Mammary epithelial cell (primary cell): ENCODE results near the gene ATP13A3.

Source experiments
- EZH2 ChIP-seq: IDR thresholded peaks from 2 replicates; pipeline ENCODE4 v1.6.1; 2012; ENCODE audit warnings: low read length, inconsistent platforms, borderline replicate concordance
- TF ChIP-seq, protein P1 (sequence below), 2 donors: IDR thresholded peaks in 1 of 2; conservative IDR thresholded peaks in 1 of 2; 2 replicates each; pipeline ENCODE4 v1.5.1; 2011 to 2012; ENCODE audit warnings: inconsistent platforms in 2 of 2, low read length in 2 of 2, mild to moderate bottlenecking in 2 of 2, control low read depth in 1 of 2, low read depth in 1 of 2; ENCODE audit not compliant: insufficient read depth in 1 of 2; ENCODE audit errors: extremely low read depth in 1 of 2

DNA sequence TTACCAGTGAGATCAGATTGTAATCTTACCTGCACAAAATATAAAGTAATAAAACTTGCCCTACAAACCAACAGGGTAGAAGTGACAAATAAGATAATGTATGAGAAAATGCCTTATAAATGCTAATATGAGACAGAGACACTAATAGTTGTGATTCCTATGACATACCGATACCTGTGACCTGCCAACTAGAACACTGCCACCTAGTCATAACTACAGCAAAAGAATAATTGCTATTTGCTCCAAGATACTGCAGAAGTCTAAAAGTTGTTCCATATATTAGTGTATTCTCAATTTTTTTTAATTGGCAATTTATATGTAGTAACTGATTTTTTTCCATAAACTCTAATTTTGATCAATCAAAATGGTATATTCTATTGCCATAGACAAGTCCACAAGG is 62.4 kb downstream of the ATP13A3 start:
- TF ChIP-seq, protein P1, sequence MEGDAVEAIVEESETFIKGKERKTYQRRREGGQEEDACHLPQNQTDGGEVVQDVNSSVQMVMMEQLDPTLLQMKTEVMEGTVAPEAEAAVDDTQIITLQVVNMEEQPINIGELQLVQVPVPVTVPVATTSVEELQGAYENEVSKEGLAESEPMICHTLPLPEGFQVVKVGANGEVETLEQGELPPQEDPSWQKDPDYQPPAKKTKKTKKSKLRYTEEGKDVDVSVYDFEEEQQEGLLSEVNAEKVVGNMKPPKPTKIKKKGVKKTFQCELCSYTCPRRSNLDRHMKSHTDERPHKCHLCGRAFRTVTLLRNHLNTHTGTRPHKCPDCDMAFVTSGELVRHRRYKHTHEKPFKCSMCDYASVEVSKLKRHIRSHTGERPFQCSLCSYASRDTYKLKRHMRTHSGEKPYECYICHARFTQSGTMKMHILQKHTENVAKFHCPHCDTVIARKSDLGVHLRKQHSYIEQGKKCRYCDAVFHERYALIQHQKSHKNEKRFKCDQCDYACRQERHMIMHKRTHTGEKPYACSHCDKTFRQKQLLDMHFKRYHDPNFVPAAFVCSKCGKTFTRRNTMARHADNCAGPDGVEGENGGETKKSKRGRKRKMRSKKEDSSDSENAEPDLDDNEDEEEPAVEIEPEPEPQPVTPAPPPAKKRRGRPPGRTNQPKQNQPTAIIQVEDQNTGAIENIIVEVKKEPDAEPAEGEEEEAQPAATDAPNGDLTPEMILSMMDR (conservative IDR thresholded peaks at IDR 0.05 in 1 of 2, IDR thresholded peaks at IDR 0.05 in 1 of 2; ENCODE audit: extremely low read depth in 1 of 2, insufficient read depth in 1 of 2, low read depth in 1 of 2, low read length in 2 of 2) = no peak
- no peak for TF ChIP-seq EZH2
